BE2C (cell line): ENCODE results near the gene PSMG4.

ENCODE experiments used
- DNase-seq: peaks from one replicate; pipeline ENCODE4 v3.0.0-alpha.2; 2020
- H3K27me3 ChIP-seq: fragments of 250-450 bp; sonication (Bioruptor Pico); 2 replicates; pipeline ENCODE4 v1.5.1; 2020; ENCODE audit warnings: mild to moderate bottlenecking
- H3K36me3 ChIP-seq: fragments of 250-450 bp; sonication (Bioruptor Pico); 2 replicates; pipeline ENCODE4 v1.5.1; 2020; ENCODE audit warnings: mild to moderate bottlenecking
- H3K4me1 ChIP-seq: fragments of 250-450 bp; sonication (Bioruptor Pico); 2 replicates; pipeline ENCODE4 v1.5.1; 2020
- H3K4me3 ChIP-seq: 2 replicates; pipeline ENCODE4 v1.5.1; 2011; ENCODE audit warnings: low read depth, low read length
- H3K9me3 ChIP-seq: fragments of 250-450 bp; sonication (Bioruptor Pico); 2 replicates; pipeline ENCODE4 v1.5.1; 2020
- CTCF ChIP-seq: IDR thresholded peaks from 2 replicates; pipeline ENCODE4 v1.5.1; 2012; ENCODE audit warnings: mild to moderate bottlenecking, low read depth, low read length

PSMG4 gene

GRCh38 chr6:3278691-3279090 lies 19.9 kb downstream of the PSMG4 start:
- Histone ChIP-seq H3K36me3 (peaks cover 3% of the 10 kb centered on the region), H3K27me3 (no peaks in the 10 kb centered on the region)
- no peak for DNase-seq

GRCh38 chr6:3280091-3280490 lies 21.3 kb downstream of the PSMG4 start:
- Histone ChIP-seq H3K9me3 (no peaks in the 10 kb centered on the region), H3K4me3 (no peak overlapping the region), H3K36me3 (no peaks in the 10 kb centered on the region; the same call in 1 of the 2 replicates), H3K27me3 (no peaks in the 10 kb centered on the region), H3K4me1 (peaks cover 8% of the 10 kb centered on the region; the same call in 1 of the 2 replicates)
- DNase-seq, result no peak
- no peak for TF ChIP-seq CTCF

More at GRCh38 chr6:3278691-3279090, 19.9 kb downstream of the PSMG4 start:
- TF ChIP-seq CTCF, result no peak
- peaks cover 6% of the 10 kb centered on the region; the same call in 1 of the 2 replicates for H3K4me1 ChIP-seq
- H3K4me3 ChIP-seq, result no peak overlapping the region
- no peaks in the 10 kb centered on the region for H3K9me3 ChIP-seq

- H3K27me3 ChIP-seq, result no peaks in the 10 kb centered on the region
- no peaks in the 10 kb centered on the region for H3K9me3 ChIP-seq
- TF ChIP-seq CTCF, result no peak
- no peak overlapping the region for H3K4me3 ChIP-seq
- H3K36me3 ChIP-seq, result no peaks in the 10 kb centered on the region; the same call in 1 of the 2 replicates
- DNase-seq, result no peak
- H3K4me1 ChIP-seq, result peaks cover 8% of the 10 kb centered on the region; the same call in 1 of the 2 replicates
Observed at GRCh38 chr6:3280866-3281465, 22.2 kb downstream of the PSMG4 start.

- Histone ChIP-seq H3K4me1 (peaks cover 8% of the 10 kb centered on the region; the same call in 1 of the 2 replicates), H3K4me3 (no peak overlapping the region), H3K27me3 (no peaks in the 10 kb centered on the region), H3K36me3 (no peaks in the 10 kb centered on the region; the same call in 1 of the 2 replicates), H3K9me3 (no peaks in the 10 kb centered on the region)
- no peak for DNase-seq
- TF ChIP-seq CTCF, result no peak
Observed at GRCh38 chr6:3281631-3282475, 23.1 kb downstream of the PSMG4 start.

- Histone ChIP-seq H3K4me3 (no peak overlapping the region), H3K27me3 (no peaks in the 10 kb centered on the region), H3K9me3 (no peaks in the 10 kb centered on the region), H3K36me3 (no peaks in the 10 kb centered on the region; the same call in 1 of the 2 replicates), H3K4me1 (peaks cover 8% of the 10 kb centered on the region; the same call in 1 of the 2 replicates)
- TF ChIP-seq CTCF, result no peak
- no peak for DNase-seq
Observed at GRCh38 chr6:3282476-3283236, 23.9 kb downstream of the PSMG4 start.
